Dermis lymphatic vessel endothelial cell (primary cell): Measurements from ENCODE around the gene TMED6. TPM values are rescaled to one million over a fixed set of nuclear protein-coding genes. Genes with fewer than 3 reads are reported as not detected.

Experiments
- total RNA-seq: library from RNA; depleted of rRNA; stranded (reverse); fragments of >200 nt; gene quantifications from 2 replicates; pipeline ENCODE4 v1.2.1, GENCODE V29; 2014

TMED6 gene
- total RNA-seq: 0.09 and 0.11 TPM in 2 replicates

DNA sequence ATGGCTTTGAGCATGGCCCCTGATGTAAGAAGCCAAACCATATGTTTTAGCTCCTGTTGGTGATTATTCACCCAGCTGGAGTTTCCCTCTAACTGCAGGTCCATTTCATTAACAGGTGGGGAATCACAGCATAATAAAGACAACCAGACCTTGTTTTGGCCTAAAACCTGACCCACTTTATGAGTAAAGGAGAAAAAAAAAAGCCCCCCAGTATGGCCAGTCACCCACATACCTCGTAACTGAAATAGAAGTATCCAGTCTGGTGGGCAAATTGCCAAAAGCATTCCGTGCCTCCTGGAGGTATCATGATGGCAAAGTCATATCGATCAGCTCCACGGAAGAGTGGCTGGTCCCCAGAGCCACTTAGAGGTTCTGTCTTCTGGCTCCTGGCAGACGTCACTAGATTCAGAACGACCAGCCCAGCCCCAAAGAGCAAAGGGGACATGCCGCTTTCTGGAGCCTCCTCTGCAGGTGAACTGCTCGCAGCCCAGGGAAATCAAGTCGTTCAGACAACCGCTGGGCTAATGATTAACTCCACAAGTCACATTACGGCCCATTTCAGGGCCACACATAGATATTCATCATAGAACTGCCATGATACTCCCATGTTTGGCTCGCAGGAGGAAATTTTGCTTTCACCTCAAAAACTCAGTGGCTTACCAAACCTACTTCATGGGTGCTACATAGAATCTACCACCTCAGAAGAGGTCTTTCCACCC, at the start of gene TMED6:
TMED6 (minus strand) TSS at position 478 of the 719 bp plus-strand sequence; CDS start at position 445, 33 bp downstream.

DNA sequence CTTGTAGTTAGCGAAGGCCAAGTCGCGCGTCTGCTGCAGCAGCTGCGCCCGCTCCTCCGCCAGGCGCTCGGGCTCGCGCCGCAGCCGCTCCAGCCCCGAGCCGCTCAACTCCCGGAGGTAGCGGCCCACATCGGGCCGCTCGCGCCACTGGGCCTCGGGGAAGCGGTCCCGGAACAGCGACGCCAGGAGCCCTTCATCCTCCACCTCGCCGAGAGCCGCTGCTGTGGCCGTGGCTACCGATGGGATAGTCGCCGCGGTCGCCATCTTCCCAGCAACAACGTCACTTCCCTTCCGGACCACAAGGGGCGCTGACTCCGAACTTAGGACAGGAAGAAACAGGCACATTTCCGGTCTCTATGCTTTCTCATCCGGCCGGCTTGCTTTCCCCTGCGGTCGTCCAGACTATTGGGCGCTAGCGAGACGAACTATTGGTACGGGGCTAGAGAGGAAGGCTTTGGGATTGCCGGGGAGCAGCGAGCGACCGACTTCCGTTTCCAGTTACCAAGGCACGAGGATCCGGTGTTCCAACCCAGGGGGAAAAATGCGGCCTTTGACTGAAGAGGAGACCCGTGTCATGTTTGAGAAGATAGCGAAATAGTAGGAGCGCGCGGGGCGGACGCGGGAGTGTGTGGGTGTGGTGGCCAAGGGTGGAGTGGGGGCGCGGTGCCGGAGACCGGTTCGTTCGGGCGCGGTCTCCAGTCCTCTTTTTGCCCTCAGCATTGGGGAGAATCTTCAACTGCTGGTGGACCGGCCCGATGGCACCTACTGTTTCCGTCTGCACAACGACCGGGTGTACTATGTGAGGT, 12.1 kb downstream of the TMED6 start, which contains the start of the genes COG8 and NIP7:
COG8 (minus strand) TSS at position 276 of the 806 bp plus-strand sequence; CDS start at position 264, 12 bp downstream.
NIP7 (plus strand) TSS at position 484 of the 806 bp plus-strand sequence; CDS start at position 542, 58 bp downstream.

DNA sequence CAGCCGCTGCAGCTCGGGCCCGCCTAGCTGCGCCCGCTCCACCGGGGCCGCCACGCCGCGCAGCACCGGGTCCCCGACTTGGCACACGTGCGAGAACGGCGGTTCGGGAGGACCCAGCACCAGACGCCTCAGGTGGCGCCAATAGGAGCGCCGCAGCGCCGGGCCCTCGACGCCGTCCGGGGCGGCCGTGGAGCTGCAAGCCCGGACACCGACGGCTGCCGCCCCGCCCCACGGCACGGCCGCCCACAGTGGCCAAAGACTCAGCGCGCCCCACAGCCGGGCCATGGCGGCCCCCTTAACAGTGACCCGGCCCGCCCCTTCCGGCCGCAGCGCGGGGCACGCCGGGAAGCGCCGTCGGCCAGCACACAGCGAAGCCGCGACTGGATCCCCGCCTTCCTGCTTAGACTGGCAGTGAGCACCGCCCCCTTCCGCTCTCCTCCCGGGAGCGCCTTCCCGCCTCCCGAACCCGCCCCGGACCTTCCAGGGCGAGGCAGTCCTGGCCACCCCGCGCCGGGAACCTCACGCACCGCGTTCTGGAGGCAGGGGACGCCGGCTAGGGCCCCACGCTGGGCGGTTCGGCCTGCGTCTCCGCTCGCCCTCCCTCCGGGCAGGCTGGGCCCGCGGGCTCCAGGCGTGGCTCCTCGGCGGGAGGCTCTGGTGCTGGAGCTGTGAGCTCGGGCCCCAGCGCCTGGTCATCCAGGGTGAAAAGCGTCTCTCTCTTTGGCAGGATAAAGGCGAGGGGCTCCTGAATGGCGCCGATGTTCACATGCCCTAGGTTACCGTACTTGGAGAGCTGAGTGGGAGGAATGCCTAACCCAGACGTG, 21.1 kb downstream of the TMED6 start, which contains the start of gene PDF:
PDF (minus strand) TSS at position 303 of the 824 bp plus-strand sequence; CDS start at position 285, 18 bp downstream.

GRCh38 chr16:69310653-69311532, 40.7 kb downstream of the TMED6 start, which contains the start of gene VPS4A:
Gene VPS4A, plus strand, starts transcription at chr16:69311350. Its CDS starts 162 bp downstream, at chr16:69311512.

Other genes with a start within 250 kb of the TMED6 start
- gene HAS3, start 246.1 kb downstream of the TMED6 start, total RNA-seq: 5.7 and 14.5 TPM in 2 replicates
- gene CHTF8, start 219.2 kb downstream of the TMED6 start, total RNA-seq: 70.6 and 71.3 TPM in 2 replicates
- gene UTP4, start 219.1 kb downstream of the TMED6 start, total RNA-seq: 11.3 and 12.5 TPM in 2 replicates
- gene SNTB2, start 164.6 kb downstream of the TMED6 start, total RNA-seq: 86.2 and 98.0 TPM in 2 replicates
- gene VPS4A, start 40.4 kb downstream of the TMED6 start, total RNA-seq: 26.4 and 28.4 TPM in 2 replicates
- gene PDF, start 21.2 kb downstream of the TMED6 start, total RNA-seq: 6.3 and 11.3 TPM in 2 replicates
- gene COG8, start 12.2 kb downstream of the TMED6 start, total RNA-seq: 21.3 and 28.6 TPM in 2 replicates
- 23.7 and 28.2 TPM in 2 replicates for gene NIP7, start 12.0 kb downstream of the TMED6 start, total RNA-seq
- 14.5 and 15.6 TPM in 2 replicates for gene TERF2, start 34.2 kb upstream of the TMED6 start, total RNA-seq
- 58.4 and 63.0 TPM in 2 replicates for gene CYB5B, start 72.8 kb upstream of the TMED6 start, total RNA-seq
- gene NFAT5, start 214.2 kb upstream of the TMED6 start, total RNA-seq: 22.9 and 30.0 TPM in 2 replicates